Liver (tissue), 9 donors: ENCODE data around the gene PCED1B. TPM values are rescaled to one million over a fixed set of nuclear protein-coding genes. Genes with fewer than 3 reads are reported as not detected.

Experiments
- DNase-seq: peaks from one replicate; pipeline ENCODE4 v3.0.0-alpha.2; 2017; ENCODE audit warnings: low spot score
- H3K27ac ChIP-seq, 2 donors: one replicate each; pipeline ENCODE4 v1.7.0; 2013; ENCODE audit warnings: inconsistent platforms in 2 of 2, low read length in 2 of 2, control low read depth in 1 of 2, low read depth in 1 of 2, mild to moderate bottlenecking in 1 of 2
- H3K27me3 ChIP-seq, 4 donors: one replicate each; pipeline versions ENCODE4 v1.6.1 to v1.7.0; 2013; ENCODE audit warnings: low read length in 3 of 4, inconsistent platforms in 1 of 4, mild to moderate bottlenecking in 1 of 4, moderate library complexity in 1 of 4; ENCODE audit not compliant: control insufficient read depth in 4 of 4, insufficient read depth in 4 of 4
- H3K36me3 ChIP-seq, 4 donors: one replicate each; pipeline versions ENCODE4 v1.6.1 to v1.7.0; 2013; ENCODE audit warnings: low read length in 3 of 4, mild to moderate bottlenecking in 3 of 4, low read depth in 1 of 4, moderate library complexity in 1 of 4; ENCODE audit not compliant: control insufficient read depth in 4 of 4, insufficient read depth in 3 of 4
- H3K4me1 ChIP-seq, 4 donors: one replicate each; pipeline versions ENCODE4 v1.6.1 to v1.7.0; 2013; ENCODE audit warnings: low read length in 3 of 4, mild to moderate bottlenecking in 3 of 4, moderate library complexity in 1 of 4; ENCODE audit not compliant: control insufficient read depth in 4 of 4, insufficient read depth in 4 of 4
- H3K4me3 ChIP-seq, 3 donors: one replicate each; pipeline versions ENCODE4 v1.6.1 to v1.7.0; 2013; ENCODE audit warnings: low read length in 3 of 3, control low read depth in 1 of 3, low read depth in 1 of 3, mild to moderate bottlenecking in 1 of 3
- H3K9ac ChIP-seq, 2 donors: one replicate each; pipeline ENCODE4 v1.7.0; 2013; ENCODE audit warnings: low read length in 2 of 2, mild to moderate bottlenecking in 2 of 2, moderate library complexity in 2 of 2, control low read depth in 1 of 2, low read depth in 1 of 2
- H3K9me3 ChIP-seq, 4 donors: one replicate each; pipeline versions ENCODE4 v1.6.1 to v1.7.0; 2013; ENCODE audit warnings: low read length in 3 of 4; ENCODE audit not compliant: control insufficient read depth in 4 of 4
- EGR1 ChIP-seq, 2 donors: IDR thresholded peaks; 2 replicates each; pipeline ENCODE4 v1.6.1; 2016 to 2018; ENCODE audit warnings: antibody characterized with exemption in 2 of 2, low read depth in 2 of 2
- FOXA1 ChIP-seq: IDR thresholded peaks from 2 replicates; pipeline ENCODE4 v1.6.1; 2016; ENCODE audit warnings: antibody characterized with exemption
- FOXA2 ChIP-seq: IDR thresholded peaks from 2 replicates; pipeline ENCODE4 v1.6.1; 2016; ENCODE audit warnings: antibody characterized with exemption
- GABPA ChIP-seq, 2 donors: IDR thresholded peaks in 1 of 2; conservative IDR thresholded peaks in 1 of 2; 2 replicates each; pipeline ENCODE4 v1.6.1; 2016; ENCODE audit warnings: antibody characterized with exemption in 2 of 2, mild to moderate bottlenecking in 1 of 2, moderate library complexity in 1 of 2
- HNF4A ChIP-seq, 2 donors: conservative IDR thresholded peaks; 2 replicates each; pipeline ENCODE4 v1.6.1; 2016; ENCODE audit warnings: antibody characterized with exemption in 2 of 2, mild to moderate bottlenecking in 2 of 2
- HNF4G ChIP-seq: IDR thresholded peaks from 2 replicates; pipeline ENCODE4 v1.6.1; 2016; ENCODE audit warnings: antibody characterized with exemption
- JUND ChIP-seq, 2 donors: IDR thresholded peaks; 2 replicates each; pipeline ENCODE4 v1.6.1; 2016; ENCODE audit warnings: antibody characterized with exemption in 2 of 2
- MAX ChIP-seq: IDR thresholded peaks from 2 replicates; pipeline ENCODE4 v1.6.1; 2016; ENCODE audit warnings: antibody characterized with exemption
- NR2F2 ChIP-seq: IDR thresholded peaks from 2 replicates; pipeline ENCODE4 v1.6.1; 2016; ENCODE audit warnings: antibody characterized with exemption
- RAD21 ChIP-seq, 2 donors: IDR thresholded peaks; 2 replicates each; pipeline ENCODE4 v1.6.1; 2016; ENCODE audit warnings: antibody characterized with exemption in 2 of 2, mild to moderate bottlenecking in 2 of 2
- RXRA ChIP-seq, 2 donors: IDR thresholded peaks; 2 replicates each; pipeline ENCODE4 v1.6.1; 2017 to 2018; ENCODE audit warnings: antibody characterized with exemption in 2 of 2, mild to moderate bottlenecking in 1 of 2
- SP1 ChIP-seq: IDR thresholded peaks from 2 replicates; pipeline ENCODE4 v1.6.1; 2018; ENCODE audit warnings: antibody characterized with exemption, mild to moderate bottlenecking
- TAF1 ChIP-seq: conservative IDR thresholded peaks from 2 replicates; pipeline ENCODE4 v1.6.1; 2016; ENCODE audit warnings: antibody characterized with exemption, mild to moderate bottlenecking
- YY1 ChIP-seq: IDR thresholded peaks from 2 replicates; pipeline ENCODE4 v1.6.1; 2016; ENCODE audit warnings: antibody characterized with exemption, mild to moderate bottlenecking
- WGBS: extraction: QIAGEN DNeasy Blood & Tissue Kit; methylation state at CpG from one replicate; pipeline ENCODE4 v1.1.7; 2013; 5-methylcytosine and 5-hydroxymethylcytosine counted together
- polyA plus RNA-seq, 2 donors: library from polyadenylated mRNA; stranded (reverse) in 1 of 2; unstranded in 1 of 2; fragments of 200-250 nt in 1 of 2; fragments of >200 nt in 1 of 2; fragmentation: Nextera tagmentation in 1 of 2; extraction: Ambion mirVana in 1 of 2; gene quantifications; one replicate each; pipeline versions ENCODE4 v1.2.1 to v1.2.3, GENCODE V29; 2013 to 2015
- total RNA-seq, 2 donors: library from RNA; depleted of rRNA; stranded (reverse); fragments of >200 nt; gene quantifications; one replicate each; pipeline ENCODE4 v1.2.3, GENCODE V29; 2014
- TF ChIP-seq, protein P1 (sequence below): IDR thresholded peaks from 2 replicates; pipeline ENCODE4 v1.6.1; 2016; ENCODE audit warnings: antibody characterized with exemption, mild to moderate bottlenecking
- TF ChIP-seq, protein P2 (sequence below): IDR thresholded peaks from 2 replicates; pipeline ENCODE4 v1.6.1; 2016; ENCODE audit warnings: antibody characterized with exemption
- TF ChIP-seq, protein P3 (sequence below): IDR thresholded peaks from 2 replicates; pipeline ENCODE4 v1.6.1; 2016; ENCODE audit warnings: antibody characterized with exemption
- TF ChIP-seq, protein P4 (sequence below): fragments of 150-350 bp; IDR thresholded peaks from 2 replicates; pipeline ENCODE4 v1.5.1; 2017; ENCODE audit warnings: improper control_type of control experiment, low read depth, low read length; ENCODE audit not compliant: missing input control
- donor health status: healthy.
- donor health status: healthy.
- donor health status: healthy.
- donor health status: healthy.
- donor health status: healthy.

The PCED1B gene
- total and polyA plus RNA-seq, 4 donors = 0.51 to 1.8 (median 1.1) TPM

DNA sequence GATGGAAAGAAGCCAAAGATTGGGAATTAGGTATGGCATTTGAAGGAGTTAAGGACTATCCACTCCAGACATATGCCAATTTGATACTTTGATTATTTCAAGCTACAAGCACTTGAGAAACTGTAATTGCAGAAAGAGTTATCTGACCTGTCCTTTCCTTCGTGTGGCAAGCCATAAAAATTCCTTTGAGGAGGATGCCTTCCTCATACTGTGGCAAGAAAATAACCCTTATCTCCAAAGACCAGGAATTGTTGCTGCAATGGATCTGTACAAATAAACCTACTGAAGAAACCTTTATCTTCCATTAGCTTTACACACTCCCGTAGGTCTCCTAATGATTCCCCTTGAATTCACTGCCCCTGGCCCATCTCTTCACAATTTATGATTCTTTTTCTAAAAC, 165.4 kb downstream of the PCED1B start:
- H3K27me3 ChIP-seq = no peaks in the 10 kb centered on the region
- no peak for TF ChIP-seq HNF4G
- no peak for TF ChIP-seq NR2F2
- TF ChIP-seq, protein P1, sequence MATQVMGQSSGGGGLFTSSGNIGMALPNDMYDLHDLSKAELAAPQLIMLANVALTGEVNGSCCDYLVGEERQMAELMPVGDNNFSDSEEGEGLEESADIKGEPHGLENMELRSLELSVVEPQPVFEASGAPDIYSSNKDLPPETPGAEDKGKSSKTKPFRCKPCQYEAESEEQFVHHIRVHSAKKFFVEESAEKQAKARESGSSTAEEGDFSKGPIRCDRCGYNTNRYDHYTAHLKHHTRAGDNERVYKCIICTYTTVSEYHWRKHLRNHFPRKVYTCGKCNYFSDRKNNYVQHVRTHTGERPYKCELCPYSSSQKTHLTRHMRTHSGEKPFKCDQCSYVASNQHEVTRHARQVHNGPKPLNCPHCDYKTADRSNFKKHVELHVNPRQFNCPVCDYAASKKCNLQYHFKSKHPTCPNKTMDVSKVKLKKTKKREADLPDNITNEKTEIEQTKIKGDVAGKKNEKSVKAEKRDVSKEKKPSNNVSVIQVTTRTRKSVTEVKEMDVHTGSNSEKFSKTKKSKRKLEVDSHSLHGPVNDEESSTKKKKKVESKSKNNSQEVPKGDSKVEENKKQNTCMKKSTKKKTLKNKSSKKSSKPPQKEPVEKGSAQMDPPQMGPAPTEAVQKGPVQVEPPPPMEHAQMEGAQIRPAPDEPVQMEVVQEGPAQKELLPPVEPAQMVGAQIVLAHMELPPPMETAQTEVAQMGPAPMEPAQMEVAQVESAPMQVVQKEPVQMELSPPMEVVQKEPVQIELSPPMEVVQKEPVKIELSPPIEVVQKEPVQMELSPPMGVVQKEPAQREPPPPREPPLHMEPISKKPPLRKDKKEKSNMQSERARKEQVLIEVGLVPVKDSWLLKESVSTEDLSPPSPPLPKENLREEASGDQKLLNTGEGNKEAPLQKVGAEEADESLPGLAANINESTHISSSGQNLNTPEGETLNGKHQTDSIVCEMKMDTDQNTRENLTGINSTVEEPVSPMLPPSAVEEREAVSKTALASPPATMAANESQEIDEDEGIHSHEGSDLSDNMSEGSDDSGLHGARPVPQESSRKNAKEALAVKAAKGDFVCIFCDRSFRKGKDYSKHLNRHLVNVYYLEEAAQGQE = no peak
- TF ChIP-seq SP1 = no peak
- no peak for TF ChIP-seq FOXA1
- TF ChIP-seq YY1 = no peak
- TF ChIP-seq TAF1 = no peak
- no peak for TF ChIP-seq EGR1 (IDR thresholded peaks at IDR 0.05; ENCODE audit: low read depth in 2 of 2)
- no peak for TF ChIP-seq GABPA (IDR thresholded peaks at IDR 0.05 in 1 of 2, conservative IDR thresholded peaks at IDR 0.05 in 1 of 2)
- TF ChIP-seq, protein P2, sequence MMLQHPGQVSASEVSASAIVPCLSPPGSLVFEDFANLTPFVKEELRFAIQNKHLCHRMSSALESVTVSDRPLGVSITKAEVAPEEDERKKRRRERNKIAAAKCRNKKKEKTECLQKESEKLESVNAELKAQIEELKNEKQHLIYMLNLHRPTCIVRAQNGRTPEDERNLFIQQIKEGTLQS = no peak
- TF ChIP-seq RXRA (IDR thresholded peaks at IDR 0.05) = no peak
- no peak for TF ChIP-seq MAX
- TF ChIP-seq, protein P3, sequence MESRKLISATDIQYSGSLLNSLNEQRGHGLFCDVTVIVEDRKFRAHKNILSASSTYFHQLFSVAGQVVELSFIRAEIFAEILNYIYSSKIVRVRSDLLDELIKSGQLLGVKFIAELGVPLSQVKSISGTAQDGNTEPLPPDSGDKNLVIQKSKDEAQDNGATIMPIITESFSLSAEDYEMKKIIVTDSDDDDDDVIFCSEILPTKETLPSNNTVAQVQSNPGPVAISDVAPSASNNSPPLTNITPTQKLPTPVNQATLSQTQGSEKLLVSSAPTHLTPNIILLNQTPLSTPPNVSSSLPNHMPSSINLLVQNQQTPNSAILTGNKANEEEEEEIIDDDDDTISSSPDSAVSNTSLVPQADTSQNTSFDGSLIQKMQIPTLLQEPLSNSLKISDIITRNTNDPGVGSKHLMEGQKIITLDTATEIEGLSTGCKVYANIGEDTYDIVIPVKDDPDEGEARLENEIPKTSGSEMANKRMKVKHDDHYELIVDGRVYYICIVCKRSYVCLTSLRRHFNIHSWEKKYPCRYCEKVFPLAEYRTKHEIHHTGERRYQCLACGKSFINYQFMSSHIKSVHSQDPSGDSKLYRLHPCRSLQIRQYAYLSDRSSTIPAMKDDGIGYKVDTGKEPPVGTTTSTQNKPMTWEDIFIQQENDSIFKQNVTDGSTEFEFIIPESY = no peak
- TF ChIP-seq JUND (IDR thresholded peaks at IDR 0.05) = no peak
- TF ChIP-seq, protein P4, sequence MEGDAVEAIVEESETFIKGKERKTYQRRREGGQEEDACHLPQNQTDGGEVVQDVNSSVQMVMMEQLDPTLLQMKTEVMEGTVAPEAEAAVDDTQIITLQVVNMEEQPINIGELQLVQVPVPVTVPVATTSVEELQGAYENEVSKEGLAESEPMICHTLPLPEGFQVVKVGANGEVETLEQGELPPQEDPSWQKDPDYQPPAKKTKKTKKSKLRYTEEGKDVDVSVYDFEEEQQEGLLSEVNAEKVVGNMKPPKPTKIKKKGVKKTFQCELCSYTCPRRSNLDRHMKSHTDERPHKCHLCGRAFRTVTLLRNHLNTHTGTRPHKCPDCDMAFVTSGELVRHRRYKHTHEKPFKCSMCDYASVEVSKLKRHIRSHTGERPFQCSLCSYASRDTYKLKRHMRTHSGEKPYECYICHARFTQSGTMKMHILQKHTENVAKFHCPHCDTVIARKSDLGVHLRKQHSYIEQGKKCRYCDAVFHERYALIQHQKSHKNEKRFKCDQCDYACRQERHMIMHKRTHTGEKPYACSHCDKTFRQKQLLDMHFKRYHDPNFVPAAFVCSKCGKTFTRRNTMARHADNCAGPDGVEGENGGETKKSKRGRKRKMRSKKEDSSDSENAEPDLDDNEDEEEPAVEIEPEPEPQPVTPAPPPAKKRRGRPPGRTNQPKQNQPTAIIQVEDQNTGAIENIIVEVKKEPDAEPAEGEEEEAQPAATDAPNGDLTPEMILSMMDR = no peak
- H3K4me1 ChIP-seq = peaks cover 0 to 5% (median 1%) of the 10 kb centered on the region in 4 donors
- H3K36me3 ChIP-seq = no peaks in the 10 kb centered on the region
- H3K4me3 ChIP-seq = no peak overlapping the region
- no peaks in the 10 kb centered on the region for H3K9me3 ChIP-seq
- DNase-seq = no peak
- H3K27ac ChIP-seq = no peak overlapping the region
- WGBS = 86% methylated on average over 2 of the region's 2 CpGs
- H3K9ac ChIP-seq = no peak overlapping the region

- Histone ChIP-seq H3K9me3 (no peaks in the 10 kb centered on the region), H3K27ac (no peak overlapping the region), H3K36me3 (no peaks in the 10 kb centered on the region), H3K4me1 (peaks cover 0 to 5% (median 1%) of the 10 kb centered on the region in 4 donors), H3K9ac (no peak overlapping the region), H3K4me3 (no peak overlapping the region), H3K27me3 (no peaks in the 10 kb centered on the region)
- no peak for DNase-seq
- 28% methylated on average over 2 of the region's 2 CpGs for WGBS
- no peak for TF ChIP-seq RAD21 (IDR thresholded peaks at IDR 0.05)
- TF ChIP-seq GABPA (IDR thresholded peaks at IDR 0.05 in 1 of 2, conservative IDR thresholded peaks at IDR 0.05 in 1 of 2) = no peak
- TF ChIP-seq RXRA (IDR thresholded peaks at IDR 0.05) = no peak
- no peak for TF ChIP-seq FOXA1
- no peak for TF ChIP-seq HNF4G
- TF ChIP-seq YY1 = no peak
- TF ChIP-seq, protein P1 = no peak
- TF ChIP-seq, protein P3 = no peak
- no peak for TF ChIP-seq MAX
- no peak for TF ChIP-seq SP1
- no peak for TF ChIP-seq JUND (IDR thresholded peaks at IDR 0.05)
- TF ChIP-seq FOXA2 = no peak
- TF ChIP-seq HNF4A (conservative IDR thresholded peaks at IDR 0.05) = no peak
- TF ChIP-seq NR2F2 = no peak
- TF ChIP-seq EGR1 (IDR thresholded peaks at IDR 0.05; ENCODE audit: low read depth in 2 of 2) = no peak
Measured at GRCh38 chr12:47245623-47246022, 166.2 kb downstream of the PCED1B start.
